HG03095 (cell line): ENCODE measurements around the gene KLK3.
A peak's percentile ranks its signal among the peaks of the same experiment; 100 is the strongest.
"Not testable (repeated sequence)": the region's sequence is repeated elsewhere in the genome, so short reads cannot be mapped to it uniquely, and the experiment has no call there.

ENCODE experiments used
- ATAC-seq: cut with Tn5 transposase; IDR thresholded peaks from one replicate; pipeline ENCODE4 v1.9.1; 2021; ENCODE audit warnings: moderate library complexity; ENCODE audit not compliant: unreplicated experiment

KLK3 gene

GRCh38 chr19:50854636-50855410 lies at the start of gene KLK3:
Gene KLK3 (plus strand): TSS chr19:50854915. CDS start chr19:50854956, 41 bp downstream.
- ATAC-seq: no peak

DNA sequence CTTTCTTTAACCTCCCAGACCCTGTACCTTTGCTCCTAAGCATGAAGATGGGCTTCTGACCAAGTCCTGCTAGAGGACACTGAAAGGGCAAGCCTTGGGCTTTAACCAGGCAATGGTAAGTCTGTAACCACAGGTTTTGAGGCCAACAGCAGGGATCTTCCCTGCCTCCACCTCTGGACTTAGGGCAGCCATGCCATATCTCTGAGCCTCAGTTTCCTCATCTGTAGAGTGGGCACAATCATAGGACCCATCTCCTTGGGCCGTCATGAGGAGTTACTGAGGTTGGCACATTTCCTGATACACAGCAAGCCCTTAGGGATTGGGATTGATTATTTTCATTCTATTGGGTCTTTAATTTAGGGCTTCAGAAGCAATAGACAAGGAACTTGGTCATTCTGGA lies 45.9 kb upstream of the KLK3 start:
- ATAC-seq: no peak

DNA sequence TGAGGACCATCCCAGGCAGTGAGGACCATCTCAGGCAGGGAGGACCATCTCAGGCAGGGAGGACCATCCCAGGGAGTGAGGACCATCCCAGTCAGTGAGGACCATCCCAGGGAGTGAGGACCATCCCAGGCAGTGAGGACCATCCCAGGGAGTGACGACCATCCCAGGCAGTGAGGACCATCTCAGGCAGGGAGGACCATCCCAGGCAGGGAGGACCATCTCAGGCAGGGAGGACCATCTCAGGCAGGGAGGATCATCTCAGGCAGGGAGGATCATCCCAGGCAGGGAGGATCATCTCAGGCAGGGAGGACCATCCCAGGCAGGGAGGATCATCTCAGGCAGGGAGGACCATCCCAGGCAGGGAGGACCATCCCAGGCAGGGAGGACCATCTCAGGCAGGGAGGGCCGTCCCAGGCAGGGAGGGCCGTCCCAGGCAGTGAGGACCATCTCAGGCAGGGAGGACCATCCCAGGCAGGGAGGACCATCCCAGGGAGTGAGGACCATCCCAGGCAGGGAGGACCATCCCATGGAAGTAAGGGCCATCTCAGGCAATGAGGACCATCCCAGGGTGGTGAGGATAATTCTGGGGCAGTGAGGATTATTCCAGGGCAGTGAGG lies 43.0 kb upstream of the KLK3 start:
- ATAC-seq: not testable (repeated sequence)

- ATAC-seq: no peak
Measured at GRCh38 chr19:50812474-50812873, 42.2 kb upstream of the KLK3 start.

GRCh38 chr19:50814883-50815282 lies 39.8 kb upstream of the KLK3 start:
- no peak for ATAC-seq

GRCh38 chr19:50815439-50815838 lies 39.3 kb upstream of the KLK3 start:
- ATAC-seq: no peak

- peak; percentile 54 for ATAC-seq
Measured at GRCh38 chr19:50817941-50818858, 36.5 kb upstream of the KLK3 start.

DNA sequence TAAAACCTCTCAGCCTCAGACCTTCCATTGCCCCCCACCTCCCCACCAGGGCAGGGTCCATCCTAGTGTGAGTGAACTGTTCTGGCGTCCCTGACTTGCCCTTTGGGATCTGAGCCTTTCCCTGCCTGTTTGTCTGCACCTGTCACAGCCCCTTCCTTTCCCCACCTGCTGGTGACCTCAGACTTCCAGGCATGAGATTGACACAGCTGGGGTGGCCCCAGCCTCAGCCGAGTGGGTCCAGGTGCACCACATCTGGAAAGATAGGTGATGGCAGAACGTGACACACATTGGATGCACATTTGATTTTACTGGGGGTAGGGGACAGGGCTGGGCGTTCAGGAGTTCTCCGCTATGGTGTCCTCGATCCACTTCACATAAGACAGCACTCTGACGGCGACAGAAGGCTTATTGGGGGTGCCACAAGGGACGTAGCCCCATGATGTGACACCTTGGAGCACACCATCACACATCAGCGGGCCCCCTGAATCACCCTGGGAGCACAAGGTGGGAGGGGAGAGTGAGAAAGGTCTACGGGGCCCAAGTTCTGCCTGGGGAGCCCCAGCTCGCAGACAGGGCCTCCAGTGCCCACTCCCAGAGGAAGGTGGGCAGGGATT lies 35.7 kb upstream of the KLK3 start:
- ATAC-seq: no peak

- no peak for ATAC-seq
Measured at GRCh38 chr19:50819636-50820035, 35.1 kb upstream of the KLK3 start.

DNA sequence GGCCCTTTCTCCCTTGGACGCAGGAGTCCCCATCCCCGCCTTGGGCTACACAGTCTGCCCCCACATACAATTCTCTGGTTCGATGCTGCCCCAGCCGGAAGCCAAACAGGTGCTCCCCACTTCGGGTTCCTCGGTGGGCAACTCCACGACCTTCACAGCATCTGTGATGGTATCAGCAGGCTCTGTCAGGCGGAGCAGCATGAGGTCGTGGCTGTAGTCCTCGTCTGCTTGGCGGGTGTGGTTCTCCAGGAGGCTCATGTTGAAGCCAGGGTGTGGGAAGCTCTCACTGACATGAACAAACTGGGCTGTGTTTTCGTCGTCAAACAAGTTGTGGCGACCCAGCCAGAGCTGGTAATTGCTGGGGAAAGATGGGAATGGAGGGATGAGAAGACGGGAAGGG lies 34.6 kb upstream of the KLK3 start:
- ATAC-seq: no peak

DNA sequence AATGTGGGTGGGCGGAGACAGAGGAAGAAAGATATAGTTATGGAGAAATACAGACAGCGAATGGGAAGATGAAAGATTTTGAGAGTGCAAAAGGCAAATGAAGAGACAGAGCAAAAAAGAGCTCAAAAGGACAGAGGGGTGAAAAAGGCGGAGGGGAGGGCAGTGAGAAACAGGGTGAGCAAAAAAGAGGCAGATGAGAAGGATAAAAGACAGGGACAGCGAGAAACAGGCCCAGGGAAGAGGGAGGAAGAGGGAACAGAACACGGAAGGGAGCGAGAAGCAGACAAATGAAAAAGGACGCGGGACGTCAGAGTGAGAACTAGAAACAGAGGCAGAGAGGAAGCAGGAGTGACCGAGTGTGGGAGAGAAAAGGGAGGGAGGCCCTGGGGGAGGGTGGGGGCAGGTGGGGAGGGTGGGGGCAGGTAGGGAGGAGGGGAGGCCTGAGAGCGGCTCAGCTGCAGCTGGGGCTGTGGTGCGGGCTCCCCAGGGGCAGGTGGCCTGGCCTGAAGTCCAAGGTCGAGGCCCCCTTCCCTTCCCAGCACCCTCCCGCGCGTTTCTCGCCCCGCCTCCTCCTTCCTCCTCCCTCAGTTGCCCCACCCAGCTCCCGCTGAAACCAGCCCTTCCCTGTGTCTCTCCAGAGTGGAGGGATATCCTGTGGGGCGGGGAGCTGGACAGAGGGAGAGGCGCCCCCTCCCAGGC lies 34.0 kb upstream of the KLK3 start:
- no peak for ATAC-seq

DNA sequence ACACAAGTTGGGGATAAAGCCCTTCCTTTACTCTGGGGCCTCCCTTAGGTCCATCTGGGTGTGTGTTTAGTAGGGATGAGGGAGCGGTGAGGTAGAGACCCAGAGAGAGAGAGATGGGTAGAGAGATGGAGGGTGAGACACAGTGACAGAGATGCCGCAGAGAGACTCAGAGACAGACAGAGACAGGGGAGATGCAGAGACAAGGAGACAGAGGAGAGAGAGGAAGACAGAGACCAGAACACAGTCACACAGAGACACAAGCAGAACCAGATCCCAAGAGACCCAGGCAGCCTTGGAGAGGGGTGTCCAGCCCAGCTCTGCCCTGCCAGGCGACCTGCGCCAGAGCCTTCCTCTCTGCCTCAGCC lies 33.5 kb upstream of the KLK3 start:
- no peak for ATAC-seq

DNA sequence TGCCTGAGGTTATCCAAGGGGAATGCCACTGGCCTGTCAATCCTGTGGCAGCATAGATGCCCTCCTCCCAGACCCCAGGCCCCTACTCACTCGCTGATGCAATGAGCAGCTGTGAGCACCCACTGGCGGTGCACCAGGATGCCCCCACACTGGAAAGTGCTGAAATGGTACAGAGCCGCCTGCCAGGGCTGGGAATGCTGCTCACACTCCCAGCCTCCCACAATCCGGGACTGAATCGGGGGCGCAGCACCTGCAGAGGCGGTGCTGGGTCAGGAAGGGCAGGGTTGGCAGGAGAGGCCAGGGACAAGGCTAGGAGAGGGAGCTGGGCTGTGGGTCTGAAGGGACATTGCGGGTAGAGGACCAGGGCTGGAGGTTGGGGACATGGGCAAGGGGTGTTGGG lies 33.1 kb upstream of the KLK3 start:
- no peak for ATAC-seq

DNA sequence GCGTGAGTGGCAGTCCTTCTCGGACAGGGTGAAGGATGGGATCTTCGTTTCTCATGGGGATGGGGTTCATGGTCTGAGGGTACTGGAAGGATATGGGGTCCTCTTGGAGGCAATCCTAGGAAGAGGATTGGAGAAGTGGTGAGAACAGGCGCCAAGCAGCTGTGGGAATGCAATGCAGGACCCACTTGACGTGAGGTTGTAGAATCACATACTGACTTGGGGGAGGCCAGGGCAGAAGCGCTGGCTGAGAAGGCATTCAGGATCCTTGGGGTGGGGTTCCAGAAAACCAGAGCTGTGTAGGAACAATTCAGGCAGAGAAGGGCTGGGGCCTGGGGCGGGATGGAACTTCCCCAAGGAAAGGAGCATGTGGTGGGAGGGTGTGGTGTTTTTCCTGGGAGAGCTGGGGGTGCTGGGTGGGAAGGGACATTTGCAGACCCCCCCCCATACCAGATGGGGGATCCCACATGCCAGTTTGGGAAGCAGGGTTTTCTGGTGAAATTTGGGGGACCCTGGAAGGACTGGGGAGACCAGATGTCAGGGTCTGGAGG lies 32.0 kb upstream of the KLK3 start:
- ATAC-seq: no peak

DNA sequence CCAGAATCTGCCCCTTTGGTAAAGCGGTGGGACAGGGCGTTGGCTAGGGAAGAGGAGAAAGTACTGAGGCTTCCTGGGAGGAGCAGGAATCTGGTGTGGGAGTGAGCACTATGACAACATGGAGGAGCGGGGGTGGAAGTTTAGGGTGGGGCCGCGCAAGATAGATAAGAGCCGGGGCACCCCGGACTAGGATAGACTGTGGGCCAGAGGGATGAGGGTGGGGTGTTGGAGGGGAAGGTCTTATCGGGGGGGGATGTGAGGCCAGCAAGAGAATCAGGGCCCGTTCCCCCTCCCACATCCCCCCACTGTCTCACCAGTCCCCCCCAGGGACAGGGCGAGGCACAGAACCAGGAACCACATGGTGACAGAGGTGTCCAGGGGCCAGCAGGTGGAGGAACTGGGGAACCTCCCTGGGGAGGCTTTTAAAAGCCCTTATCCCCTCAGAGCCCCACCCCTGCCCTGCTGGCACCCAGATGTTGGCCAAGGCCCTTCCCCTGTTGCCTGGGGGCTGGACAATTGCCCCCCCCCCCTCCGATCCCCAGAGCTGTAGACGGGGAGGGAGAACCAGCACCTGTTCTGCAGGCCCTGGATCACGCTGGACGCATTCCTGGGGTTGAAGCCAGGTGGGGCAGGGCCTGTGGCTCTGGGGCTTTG lies 31.2 kb upstream of the KLK3 start, which contains the start of gene KLK1:
Gene KLK1, minus strand, starts transcription at position 399 of the 654 bp plus-strand sequence. Its CDS starts 39 bp downstream, at position 360.
- ATAC-seq: no peak

GRCh38 chr19:50826492-50827240 lies 28.0 kb upstream of the KLK3 start:
- no peak for ATAC-seq

- ATAC-seq: no peak
Measured at GRCh38 chr19:50827476-50827875, 27.2 kb upstream of the KLK3 start.

DNA sequence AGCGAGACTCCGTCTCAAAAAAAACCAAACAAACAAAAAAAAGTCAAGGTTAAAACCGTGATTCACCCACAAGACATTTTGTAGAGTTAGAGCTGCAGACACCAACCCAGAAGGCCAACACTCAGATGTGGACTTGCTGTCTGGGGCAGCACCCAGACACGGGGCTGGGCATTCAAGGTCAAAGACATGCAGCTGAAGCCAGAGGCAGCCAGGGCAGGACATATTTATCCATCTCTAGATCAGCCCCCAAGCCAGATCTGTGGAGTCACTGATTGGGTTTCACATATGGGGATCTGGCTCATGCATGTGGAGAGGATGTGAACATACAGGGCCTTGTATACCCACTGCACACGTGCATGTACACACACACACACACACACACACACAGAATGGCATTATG lies 24.9 kb upstream of the KLK3 start:
- ATAC-seq: no peak
